Right lung (tissue), 5 donors: ENCODE results near the gene SP7. TPM values are rescaled to one million over a fixed set of nuclear protein-coding genes. Genes with fewer than 3 reads are reported as not detected.
"Not testable (repeated sequence)": the region's sequence is repeated elsewhere in the genome, so short reads cannot be mapped to it uniquely, and the experiment has no call there.

Source experiments
- DNase-seq, 2 donors: peaks; one replicate each; pipeline ENCODE4 v3.0.0-alpha.2; 2013
- polyA plus RNA-seq, 5 donors: library from polyadenylated mRNA; unstranded; fragments of 120-200 nt; gene quantifications; one replicate each; pipeline versions ENCODE4 v1.2.1 to v1.2.3, GENCODE V29; 2013; ENCODE audit warnings: inconsistent platforms in 1 of 5, low replicate concordance in 1 of 5; ENCODE audit not compliant: insufficient read length in 5 of 5, insufficient read depth in 1 of 5

Gene SP7
- polyA plus RNA-seq, 5 donors = 0.07 to 0.10 (median 0.08) TPM; not detected in 2

DNA sequence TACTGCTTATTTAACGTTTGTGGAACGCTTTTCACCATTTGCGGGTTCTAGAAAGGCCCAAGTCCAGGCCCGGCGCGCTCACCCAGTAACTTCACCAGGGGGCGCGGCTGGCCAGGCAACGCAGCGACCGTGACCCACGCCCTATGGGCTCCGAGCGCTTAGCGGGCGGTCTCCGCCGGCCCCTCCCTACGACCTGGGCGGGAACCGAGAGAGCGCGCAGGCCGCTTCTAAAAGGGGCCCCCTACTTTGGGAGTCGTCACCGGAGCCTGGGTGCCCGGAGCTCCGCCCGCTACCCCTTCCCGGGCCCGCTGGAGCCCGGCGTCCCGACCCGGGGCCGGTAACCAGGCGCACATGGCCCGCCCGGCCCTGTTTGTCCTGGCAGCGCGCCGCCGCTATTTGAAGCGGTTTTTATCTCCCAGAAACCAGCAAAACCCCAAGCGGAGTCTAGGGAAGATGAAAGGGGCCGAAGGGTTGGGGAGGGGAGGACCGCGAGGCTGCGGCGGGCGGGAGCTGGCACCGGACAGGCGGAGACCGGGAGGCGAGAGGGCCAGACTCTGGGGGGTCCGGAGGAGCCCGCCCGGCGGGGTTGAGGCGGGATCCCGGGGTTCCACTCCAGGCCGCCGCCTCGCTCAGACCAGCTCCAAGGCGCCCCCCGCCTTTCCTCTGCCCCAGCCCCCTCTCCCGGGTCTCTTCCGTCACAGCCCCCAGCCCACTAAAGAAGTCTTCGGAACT, 11.2 kb downstream of the SP7 start:
- peak; percentile 93 for DNase-seq

- DNase-seq = peak; percentile 28 to 31
Observed at GRCh38 chr12:53324113-53324778, 11.9 kb downstream of the SP7 start.

DNA sequence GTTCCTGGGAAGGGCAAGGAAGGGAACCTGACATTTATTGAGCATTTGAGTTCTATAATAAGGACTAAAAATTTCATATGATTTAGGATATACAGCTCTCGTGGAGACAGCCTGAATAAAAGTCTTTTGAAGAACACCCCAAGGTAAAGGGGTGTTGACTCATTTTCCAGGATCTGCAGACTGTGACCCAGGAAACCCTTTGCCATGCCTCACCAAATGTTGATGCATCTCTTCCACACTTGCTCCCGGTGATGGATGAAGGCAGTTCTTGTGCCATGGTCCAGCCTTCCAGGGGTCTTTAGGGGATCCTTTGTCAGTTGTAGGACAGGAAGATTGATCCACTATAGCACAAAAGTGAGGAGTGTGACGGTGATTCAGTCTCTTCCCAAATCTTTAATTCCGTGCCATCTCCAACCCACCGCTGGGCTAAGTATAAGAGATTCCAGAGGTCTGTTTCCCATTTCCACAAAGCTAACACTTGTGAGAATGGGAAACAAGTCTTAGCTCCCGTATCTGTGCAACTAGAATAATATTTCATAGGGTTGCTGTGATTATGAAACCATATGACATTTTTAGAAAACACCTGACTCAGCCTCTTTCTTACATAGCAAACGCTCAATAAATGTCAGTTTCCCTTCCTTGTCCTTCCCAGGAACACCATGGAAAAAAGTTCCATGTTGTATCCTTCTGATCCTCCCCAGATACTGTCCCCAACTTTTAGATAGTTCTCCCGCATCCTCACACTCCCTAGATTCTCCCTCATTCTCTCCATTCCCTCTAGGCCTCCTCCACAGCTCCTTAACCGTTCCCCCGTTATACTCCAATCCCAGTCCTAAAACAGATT, 15.6 kb downstream of the SP7 start:
- DNase-seq = no peak

DNA sequence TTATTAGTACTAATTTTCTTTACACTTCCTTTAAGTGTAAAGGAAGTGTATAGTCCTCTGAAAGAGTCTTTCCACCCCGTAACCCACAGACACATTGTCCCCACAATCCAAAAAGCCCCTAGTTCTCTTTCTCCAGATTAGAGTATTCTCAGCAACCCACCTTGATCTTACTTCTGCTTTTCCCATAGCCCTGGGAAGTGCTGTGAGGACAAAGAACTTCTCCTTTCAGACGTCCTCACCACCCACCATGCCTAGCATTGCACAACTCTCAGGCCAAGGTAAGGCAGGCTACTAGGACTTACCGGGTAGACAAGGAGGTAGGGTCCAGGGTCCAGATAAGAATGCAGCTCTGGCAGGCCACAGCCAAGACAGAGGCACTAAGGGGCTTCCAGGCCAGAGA, 22.2 kb downstream of the SP7 start:
- no peak for DNase-seq

GRCh38 chr12:53308276-53308675, 27.9 kb downstream of the SP7 start:
- no peak for DNase-seq

- DNase-seq = no peak
Observed at GRCh38 chr12:53306826-53307225, 29.3 kb downstream of the SP7 start.

DNA sequence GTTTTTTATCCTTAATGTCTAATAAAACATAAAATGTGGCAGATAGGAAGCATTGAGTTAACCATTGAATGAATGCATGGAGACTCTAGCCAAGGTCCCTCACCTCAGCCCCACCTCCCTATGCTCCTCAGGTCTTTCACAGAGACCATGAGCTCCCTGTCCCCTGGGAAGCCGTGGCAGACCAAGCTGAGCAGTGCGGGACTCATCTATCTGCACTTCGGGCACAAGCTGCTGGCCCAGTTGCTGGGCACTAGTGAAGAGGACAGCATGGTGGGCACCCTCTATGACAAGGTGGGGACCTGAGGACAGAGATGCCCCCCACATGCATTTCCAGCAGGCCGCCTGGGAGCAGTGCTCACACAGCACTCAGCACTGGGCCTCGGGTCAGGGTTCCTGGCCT, 33.3 kb downstream of the SP7 start:
- DNase-seq = no peak

- no peak for DNase-seq
Observed at GRCh38 chr12:53300187-53300586, 36.0 kb downstream of the SP7 start.

DNA sequence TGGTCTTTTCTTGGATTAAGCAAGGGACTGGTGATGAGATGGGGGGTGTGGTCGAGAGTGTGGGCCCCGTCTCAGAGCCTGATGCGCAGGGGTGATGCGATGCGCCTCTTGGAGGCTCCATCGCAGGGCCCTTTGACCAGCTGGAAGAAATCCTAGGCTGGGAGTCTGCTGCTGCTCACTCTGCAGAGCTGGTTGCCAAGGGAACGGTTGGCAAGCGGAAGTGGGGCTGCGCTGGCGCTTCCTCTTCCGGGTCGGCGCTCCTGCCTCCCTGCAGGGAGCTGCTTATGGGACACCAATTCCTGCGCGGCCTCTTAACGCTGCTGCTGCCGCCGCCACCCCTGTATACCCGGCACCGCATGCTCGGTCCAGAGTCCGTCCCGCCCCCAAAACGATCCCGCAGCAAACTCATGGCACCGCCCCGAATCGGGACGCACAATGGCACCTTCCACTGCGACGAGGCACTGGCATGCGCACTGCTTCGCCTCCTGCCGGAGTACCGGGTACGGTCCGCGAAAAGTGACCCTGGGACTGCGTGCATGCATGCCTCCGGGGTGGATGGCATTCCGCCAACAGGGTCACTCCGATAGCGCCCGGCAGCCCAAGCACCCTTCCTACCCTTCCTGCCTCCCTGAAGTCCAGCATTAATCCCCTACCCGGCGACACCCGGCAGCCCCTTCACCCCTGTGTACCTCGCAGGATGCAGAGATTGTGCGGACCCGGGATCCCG, 36.5 kb downstream of the SP7 start, which contains the start of gene MYG1:
TSS of gene MYG1 (plus strand) at position 242 of the 727 bp plus-strand sequence. CDS start at position 285, 43 bp downstream.
- DNase-seq = peak; percentile 90 to 91

DNA sequence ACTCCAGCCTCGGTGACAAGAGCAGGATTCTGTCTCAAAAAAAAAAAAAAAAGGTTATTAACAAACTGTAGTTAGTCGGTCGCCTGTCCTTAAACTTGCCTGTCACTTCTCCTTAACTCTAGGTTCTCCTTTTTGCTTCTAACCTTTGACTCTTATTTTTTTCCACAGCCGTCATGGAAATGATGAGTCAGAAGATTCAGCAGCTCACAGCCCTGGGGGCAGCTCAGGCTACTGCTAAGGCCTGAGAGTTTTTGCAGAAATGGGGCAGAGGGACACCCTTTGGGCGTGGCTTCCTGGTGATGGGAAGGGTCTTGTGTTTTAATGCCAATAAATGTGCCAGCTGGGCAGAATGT, 37.1 kb downstream of the SP7 start:
- DNase-seq = no peak

GRCh38 chr12:53298164-53298563, 38.0 kb downstream of the SP7 start:
- DNase-seq = no peak

DNA sequence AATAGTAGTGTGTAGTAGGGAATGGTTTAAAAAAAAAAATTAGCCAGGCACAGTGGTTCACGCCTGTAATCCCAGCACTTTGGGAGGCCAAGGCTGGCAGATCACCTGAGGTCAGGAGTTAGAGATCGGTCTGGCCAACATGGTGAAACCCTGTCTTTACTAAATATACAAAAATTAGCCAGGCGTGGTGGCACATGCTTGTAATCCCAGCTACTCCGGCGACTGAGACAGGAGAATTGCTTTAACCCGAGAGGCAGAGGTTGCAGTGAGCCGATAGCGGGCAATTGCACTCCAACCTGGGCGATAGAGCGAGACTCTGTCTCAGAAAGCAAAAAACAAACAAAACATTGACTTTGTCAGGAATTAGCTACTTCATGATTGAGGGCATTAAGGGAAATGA, 39.0 kb downstream of the SP7 start:
- DNase-seq = not testable (repeated sequence)

GRCh38 chr12:53295891-53296219, 40.3 kb downstream of the SP7 start:
- DNase-seq = no peak

DNA sequence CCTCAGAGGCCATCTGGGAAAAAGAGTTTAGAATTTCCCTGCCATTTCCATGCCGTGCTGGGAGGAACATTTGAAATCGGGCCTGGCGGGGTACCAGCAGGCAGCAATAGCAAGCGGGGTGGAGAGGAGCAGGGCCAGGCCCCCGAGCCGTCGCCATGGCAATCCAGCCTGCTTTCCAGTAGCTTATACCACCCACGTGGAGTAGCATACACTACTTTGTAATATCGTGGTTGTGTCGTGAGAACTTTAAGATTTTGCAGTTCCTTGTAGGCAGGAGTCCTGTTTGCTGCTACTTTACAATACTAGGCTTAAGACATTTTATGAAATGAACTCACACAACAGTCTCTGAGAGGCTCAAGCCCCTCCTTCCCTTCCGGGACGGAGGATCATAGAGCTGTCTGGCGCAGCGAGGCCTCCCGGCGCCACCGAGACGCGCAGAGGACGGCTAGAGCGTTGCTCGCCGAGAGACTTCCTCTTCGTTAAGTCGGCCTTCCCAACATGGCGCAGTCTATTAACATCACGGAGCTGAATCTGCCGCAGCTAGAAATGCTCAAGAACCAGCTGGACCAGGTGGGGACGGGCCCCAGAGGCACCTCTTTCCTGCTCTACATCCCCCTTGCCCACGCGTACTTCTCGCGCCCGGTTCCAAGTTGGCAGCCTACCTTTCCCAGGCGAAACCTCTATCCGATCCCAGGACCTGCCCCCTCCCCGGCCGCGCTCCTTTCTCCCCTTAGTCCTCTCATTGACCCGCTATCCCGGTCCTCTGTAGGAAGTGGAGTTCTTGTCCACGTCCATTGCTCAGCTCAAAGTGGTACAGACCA, 40.9 kb downstream of the SP7 start, which contains the start of gene PFDN5:
TSS of gene PFDN5 (plus strand) at position 473 of the 821 bp plus-strand sequence. CDS start at position 499, 26 bp downstream.
- peak; percentile 91 for DNase-seq

DNA sequence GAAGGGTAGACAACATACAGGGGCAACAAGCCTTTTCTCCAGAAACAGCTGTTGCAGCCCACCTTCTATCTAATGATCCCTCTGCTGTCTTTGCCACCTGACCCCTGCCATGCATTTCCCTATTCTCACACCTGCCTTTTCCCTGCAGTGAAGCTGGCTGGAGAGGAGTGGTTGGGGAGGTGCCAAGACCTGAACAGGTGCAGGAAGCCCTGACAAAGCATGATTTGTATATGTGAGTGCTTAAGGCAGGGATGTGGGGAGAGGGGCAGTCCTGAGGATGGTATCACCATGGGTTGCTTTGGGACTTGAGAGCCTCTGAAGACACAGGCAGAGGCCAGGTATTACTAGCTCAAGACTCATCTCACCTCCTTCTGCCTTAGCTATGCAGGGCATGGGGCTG, 43.7 kb downstream of the SP7 start:
- DNase-seq = no peak

DNA sequence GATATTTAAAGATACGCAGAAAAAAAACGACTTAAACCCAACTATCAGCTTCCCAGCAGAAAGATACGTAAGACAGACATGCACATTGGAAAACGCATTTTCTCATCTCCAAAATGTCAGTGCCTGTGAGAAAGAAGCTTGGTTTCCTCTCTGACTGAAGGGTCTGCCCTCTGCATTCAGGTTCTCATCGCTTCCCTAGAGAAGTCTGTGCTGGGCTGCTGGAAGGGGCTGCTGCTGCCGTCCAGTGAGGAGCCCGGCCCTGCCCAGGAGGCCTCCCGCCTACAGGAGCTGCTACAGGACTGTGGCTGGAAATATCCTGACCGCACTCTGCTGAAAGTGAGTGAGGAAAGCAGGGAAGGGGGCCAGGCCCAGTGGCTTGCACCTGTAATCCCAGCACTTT, 45.5 kb downstream of the SP7 start:
- no peak for DNase-seq

DNA sequence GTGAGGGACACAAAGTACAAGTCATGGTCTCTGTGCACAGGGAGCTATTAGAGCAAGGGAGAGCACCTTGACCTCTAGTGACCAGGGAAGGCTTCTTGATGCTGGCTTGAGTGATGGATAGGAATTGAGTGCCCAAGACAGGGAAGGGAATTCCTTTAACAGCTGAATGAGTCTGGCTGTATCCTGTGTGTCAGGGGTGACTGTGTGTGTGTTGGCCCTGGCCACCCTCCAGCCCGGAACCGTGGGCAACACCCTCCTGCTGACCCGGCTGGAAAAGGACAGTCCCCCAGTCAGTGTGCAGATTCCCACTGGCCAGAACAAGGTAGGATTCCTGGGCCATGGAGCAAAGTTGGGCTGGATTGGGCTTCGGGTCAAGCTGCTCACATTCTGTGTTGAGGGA, 46.3 kb downstream of the SP7 start:
- no peak for DNase-seq

GRCh38 chr12:53288322-53288721, 47.8 kb downstream of the SP7 start:
- no peak for DNase-seq

GRCh38 chr12:53287741-53288216, 48.4 kb downstream of the SP7 start:
- peak in 1 of 2 donors; percentile 45 for DNase-seq

- no peak for DNase-seq
Observed at GRCh38 chr12:53286448-53286847, 49.7 kb downstream of the SP7 start.
